Mesenteric fat pad (tissue), 1 donor: ENCODE data around the gene MDFIC2. TPM values are rescaled to one million over a fixed set of nuclear protein-coding genes. Genes with fewer than 3 reads are reported as not detected.
"Not testable (repeated sequence)": the region's sequence is repeated elsewhere in the genome, so short reads cannot be mapped to it uniquely, and the experiment has no call there.

ENCODE experiments used
- DNase-seq: peaks from one replicate; pipeline ENCODE4 v3.0.0-alpha.2; 2020; ENCODE audit warnings: low spot score
- long read RNA-seq: library from polyadenylated mRNA; unstranded; transcript quantifications from one replicate; pipeline ENCODE4 v2.0.0, GENCODE V29; 2020
- total RNA-seq: library from RNA; stranded (reverse); fragmentation: NEBNext Ultra II Directional; extraction: Animal tissue kit (Norgen Biotek cat#: 25700); gene quantifications from one replicate; pipeline ENCODE4 v1.2.1, GENCODE V29; 2021
- donor health status: DM: yes; HTN: yes; CAD: no.

The MDFIC2 gene
- total RNA-seq: not detected
- long read RNA-seq: 0 reads

- no peak for DNase-seq
These were observed at the start of gene MDFIC2 for GRCh38 chr3:70312336-70312735. Gene MDFIC2 (minus strand): TSS chr3:70312638. CDS start chr3:70311973, 665 bp downstream.

- no peak for DNase-seq
These were observed 48.7 kb upstream of the MDFIC2 start for GRCh38 chr3:70360979-70361760.

GRCh38 chr3:70359711-70360110, 47.3 kb upstream of the MDFIC2 start:
- DNase-seq: no peak

GRCh38 chr3:70358978-70359580, 46.6 kb upstream of the MDFIC2 start:
- no peak for DNase-seq

GRCh38 chr3:70352215-70352614, 39.8 kb upstream of the MDFIC2 start:
- DNase-seq: no peak

- no peak for DNase-seq
These were observed 29.7 kb upstream of the MDFIC2 start for GRCh38 chr3:70342149-70342548.

GRCh38 chr3:70336885-70337284, 24.4 kb upstream of the MDFIC2 start:
- not testable (repeated sequence) for DNase-seq

- DNase-seq: no peak
These were observed 20.6 kb upstream of the MDFIC2 start for GRCh38 chr3:70333080-70333479.

- no peak for DNase-seq
These were observed 2.6 kb upstream of the MDFIC2 start for GRCh38 chr3:70315021-70315420.

- no peak for DNase-seq
These were observed 1.6 kb downstream of the MDFIC2 start for GRCh38 chr3:70310809-70311208.

- no peak for DNase-seq
These were observed 2.8 kb downstream of the MDFIC2 start for GRCh38 chr3:70309591-70309990.

- DNase-seq: no peak
These were observed 3.7 kb downstream of the MDFIC2 start for GRCh38 chr3:70308760-70309159.

- DNase-seq: no peak
These were observed 5.7 kb downstream of the MDFIC2 start for GRCh38 chr3:70306736-70307135.

- no peak for DNase-seq
These were observed 14.1 kb downstream of the MDFIC2 start for GRCh38 chr3:70298385-70298784.

- no peak for DNase-seq
These were observed 21.3 kb downstream of the MDFIC2 start for GRCh38 chr3:70291097-70291482.

GRCh38 chr3:70290431-70291096, 21.9 kb downstream of the MDFIC2 start:
- DNase-seq: not testable (repeated sequence)

GRCh38 chr3:70281663-70282062, 30.8 kb downstream of the MDFIC2 start:
- DNase-seq: no peak

- no peak for DNase-seq
These were observed 35.1 kb downstream of the MDFIC2 start for GRCh38 chr3:70277304-70277703.

GRCh38 chr3:70276901-70277300, 35.5 kb downstream of the MDFIC2 start:
- no peak for DNase-seq

GRCh38 chr3:70273492-70273891, 38.9 kb downstream of the MDFIC2 start:
- no peak for DNase-seq

GRCh38 chr3:70272798-70273197, 39.6 kb downstream of the MDFIC2 start:
- no peak for DNase-seq

GRCh38 chr3:70264122-70264780, 48.2 kb downstream of the MDFIC2 start:
- no peak for DNase-seq
